HUES48 (cell line): ENCODE data around the gene PDGFRA.

Experiments
- H3K27ac ChIP-seq: one replicate; pipeline ENCODE4 v1.7.0; 2013; ENCODE audit warnings: low read depth, low read length, inconsistent platforms
- H3K27me3 ChIP-seq: 2 replicates; pipeline ENCODE4 v1.6.1; 2013; ENCODE audit warnings: mild to moderate bottlenecking, low read length; ENCODE audit not compliant: control insufficient read depth, insufficient read depth
- H3K36me3 ChIP-seq: 2 replicates; pipeline ENCODE4 v1.6.1; 2013; ENCODE audit warnings: low read length; ENCODE audit not compliant: control insufficient read depth, insufficient read depth
- H3K4me1 ChIP-seq: 2 replicates; pipeline ENCODE4 v1.6.1; 2013; ENCODE audit warnings: mild to moderate bottlenecking, low read length; ENCODE audit not compliant: control insufficient read depth, insufficient read depth
- H3K4me3 ChIP-seq: 2 replicates; pipeline ENCODE4 v1.5.1; 2013; ENCODE audit warnings: mild to moderate bottlenecking, low read depth, low read length
- H3K9ac ChIP-seq: 2 replicates; pipeline ENCODE4 v1.6.1; 2013; ENCODE audit warnings: mild to moderate bottlenecking, low read depth, low read length, moderate library complexity
- H3K9me3 ChIP-seq: 2 replicates; pipeline ENCODE4 v1.6.1; 2013; ENCODE audit warnings: low read length; ENCODE audit not compliant: control insufficient read depth, insufficient read depth

PDGFRA gene

GRCh38 chr4:54282837-54283236, 53.7 kb downstream of the PDGFRA start:
- Histone ChIP-seq H3K4me1 (peaks cover 13% of the 10 kb centered on the region), H3K9ac (no peak overlapping the region), H3K27me3 (no peaks in the 10 kb centered on the region), H3K36me3 (peaks cover 15% of the 10 kb centered on the region), H3K27ac (no peak overlapping the region), H3K9me3 (peaks cover 35% of the 10 kb centered on the region), H3K4me3 (no peak overlapping the region)

- Histone ChIP-seq H3K9me3 (no peaks in the 10 kb centered on the region), H3K27ac (no peak overlapping the region), H3K27me3 (no peaks in the 10 kb centered on the region), H3K9ac (no peak overlapping the region), H3K4me3 (no peak overlapping the region), H3K4me1 (no peaks in the 10 kb centered on the region), H3K36me3 (peaks cover 15% of the 10 kb centered on the region; the same call in 1 of the 2 replicates)
Measured at GRCh38 chr4:54289316-54289715, 60.2 kb downstream of the PDGFRA start.

- no peak overlapping the region for H3K4me3 ChIP-seq
- no peak overlapping the region for H3K27ac ChIP-seq
- H3K36me3 ChIP-seq = peaks cover 15% of the 10 kb centered on the region; the same call in 1 of the 2 replicates
- H3K9ac ChIP-seq = no peak overlapping the region
- H3K9me3 ChIP-seq = no peaks in the 10 kb centered on the region
- H3K4me1 ChIP-seq = no peaks in the 10 kb centered on the region
- no peaks in the 10 kb centered on the region for H3K27me3 ChIP-seq
Measured at GRCh38 chr4:54290980-54291379, 61.9 kb downstream of the PDGFRA start.

- Histone ChIP-seq H3K4me1 (no peaks in the 10 kb centered on the region), H3K27ac (no peak overlapping the region)
Measured at GRCh38 chr4:54296548-54297203, 67.6 kb downstream of the PDGFRA start.

GRCh38 chr4:54308110-54308509, 79.0 kb downstream of the PDGFRA start:
- Histone ChIP-seq H3K9me3 (peaks cover 3% of the 10 kb centered on the region; the same call in 1 of the 2 replicates), H3K27me3 (no peaks in the 10 kb centered on the region), H3K4me1 (no peaks in the 10 kb centered on the region), H3K27ac (no peak overlapping the region), H3K4me3 (no peak overlapping the region), H3K9ac (no peak overlapping the region), H3K36me3 (no peaks in the 10 kb centered on the region)

More at GRCh38 chr4:54296548-54297203, 67.6 kb downstream of the PDGFRA start:
- Histone ChIP-seq H3K27me3 (no peaks in the 10 kb centered on the region), H3K9me3 (no peaks in the 10 kb centered on the region), H3K9ac (no peak overlapping the region), H3K4me3 (no peak overlapping the region), H3K36me3 (no peaks in the 10 kb centered on the region)

GRCh38 chr4:54315561-54316538, 86.8 kb downstream of the PDGFRA start:
- H3K4me3 ChIP-seq = no peak overlapping the region
- no peaks in the 10 kb centered on the region for H3K27me3 ChIP-seq
- H3K9ac ChIP-seq = no peak overlapping the region
- no peaks in the 10 kb centered on the region for H3K36me3 ChIP-seq
- peaks cover 4% of the 10 kb centered on the region; the same call in 1 of the 2 replicates for H3K4me1 ChIP-seq
- no peak overlapping the region for H3K27ac ChIP-seq
- no peaks in the 10 kb centered on the region for H3K9me3 ChIP-seq

GRCh38 chr4:54317690-54318089, 88.6 kb downstream of the PDGFRA start:
- Histone ChIP-seq H3K27ac (no peak overlapping the region), H3K4me1 (peaks cover 4% of the 10 kb centered on the region; the same call in 1 of the 2 replicates), H3K9ac (no peak overlapping the region), H3K4me3 (no peak overlapping the region), H3K27me3 (no peaks in the 10 kb centered on the region), H3K36me3 (no peaks in the 10 kb centered on the region), H3K9me3 (no peaks in the 10 kb centered on the region)

- Histone ChIP-seq H3K9ac (no peak overlapping the region), H3K9me3 (no peaks in the 10 kb centered on the region), H3K4me3 (no peak overlapping the region), H3K36me3 (no peaks in the 10 kb centered on the region), H3K27ac (no peak overlapping the region), H3K27me3 (no peaks in the 10 kb centered on the region), H3K4me1 (peaks cover 4% of the 10 kb centered on the region; the same call in 1 of the 2 replicates)
Measured at GRCh38 chr4:54318904-54319303, 89.8 kb downstream of the PDGFRA start.

- H3K27me3 ChIP-seq = no peaks in the 10 kb centered on the region
- H3K4me3 ChIP-seq = no peak overlapping the region
- H3K27ac ChIP-seq = no peak overlapping the region
- H3K9ac ChIP-seq = no peak overlapping the region
- peaks cover 4% of the 10 kb centered on the region; the same call in 1 of the 2 replicates for H3K4me1 ChIP-seq
- no peaks in the 10 kb centered on the region for H3K36me3 ChIP-seq
- H3K9me3 ChIP-seq = no peaks in the 10 kb centered on the region
Measured at GRCh38 chr4:54320826-54321685, 92.0 kb downstream of the PDGFRA start.

- no peaks in the 10 kb centered on the region for H3K36me3 ChIP-seq
- no peak overlapping the region for H3K27ac ChIP-seq
- peaks cover 4% of the 10 kb centered on the region; the same call in 1 of the 2 replicates for H3K4me1 ChIP-seq
- peaks cover 6% of the 10 kb centered on the region; the same call in 1 of the 2 replicates for H3K9me3 ChIP-seq
- no peak overlapping the region for H3K9ac ChIP-seq
- no peak overlapping the region for H3K4me3 ChIP-seq
- no peaks in the 10 kb centered on the region for H3K27me3 ChIP-seq
Measured at GRCh38 chr4:54322818-54323417, 93.8 kb downstream of the PDGFRA start.
